Measurements from ENCODE around the gene KATNAL1. TPM values are rescaled to one million over a fixed set of nuclear protein-coding genes. Genes with fewer than 3 reads are reported as not detected.

KATNAL1 gene
- total RNA-seq, result 1 to 10 TPM; 3.3 to 5.2 (median 4.0) TPM

DNA sequence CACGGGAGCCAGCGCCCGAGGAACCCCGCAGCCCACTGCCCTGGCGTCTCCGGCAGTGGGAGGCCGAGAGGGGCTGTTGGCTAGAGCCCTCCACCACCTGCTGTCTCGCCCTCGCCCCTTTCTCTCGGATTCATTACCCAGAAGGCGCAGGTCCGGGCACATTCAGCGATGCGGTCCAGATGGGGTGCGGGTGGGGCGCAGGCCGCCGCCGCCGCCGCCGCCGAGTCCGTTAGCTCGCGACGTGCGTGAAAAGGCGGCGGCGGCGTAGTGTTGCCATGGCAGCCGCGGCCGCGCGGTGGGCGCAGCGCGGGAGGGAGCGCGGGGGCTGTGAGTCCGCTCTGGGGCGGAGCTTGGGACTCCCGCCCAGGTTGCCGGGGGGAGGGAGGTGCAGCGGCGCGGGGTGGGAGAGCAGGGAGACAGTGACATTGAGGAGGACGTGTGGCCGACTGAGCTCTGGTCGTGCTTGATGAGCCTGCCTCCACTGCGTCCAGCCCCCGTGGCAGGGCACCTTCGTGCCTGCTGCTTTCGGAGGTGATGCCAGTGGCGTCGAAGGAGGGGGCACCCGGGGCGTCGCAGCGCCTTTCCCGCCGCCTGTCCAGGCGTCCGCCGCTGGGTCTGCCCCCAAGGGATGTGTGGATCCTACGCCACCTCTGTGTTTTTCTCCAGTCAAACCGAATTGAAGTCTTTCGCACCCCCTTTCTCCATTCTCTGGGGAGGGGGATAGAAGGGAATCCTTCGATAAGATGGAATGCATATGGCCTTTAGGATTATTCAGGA is at the start of gene KATNAL1:
Gene KATNAL1, minus strand, starts transcription at position 358 of the 777 bp plus-strand sequence. CDS start 23,774 bp downstream, outside the sequence.
- Mint-ChIP-seq H3K36me3 (ENCODE audit: insufficient read depth) (no peaks in the 10 kb centered on the region), H3K4me3 (peak within 1 kb of the TSS; percentile 86), H3K4me1 (ENCODE audit: low read depth) (peaks cover 30% of the 10 kb centered on the region), H3K9me3 (no peaks in the 10 kb centered on the region), H3K27me3 (ENCODE audit: low read depth) (no peaks in the 10 kb centered on the region)
- DNase-seq (peak; percentile 62), ATAC-seq (peak; percentile 76 to 79)

DNA sequence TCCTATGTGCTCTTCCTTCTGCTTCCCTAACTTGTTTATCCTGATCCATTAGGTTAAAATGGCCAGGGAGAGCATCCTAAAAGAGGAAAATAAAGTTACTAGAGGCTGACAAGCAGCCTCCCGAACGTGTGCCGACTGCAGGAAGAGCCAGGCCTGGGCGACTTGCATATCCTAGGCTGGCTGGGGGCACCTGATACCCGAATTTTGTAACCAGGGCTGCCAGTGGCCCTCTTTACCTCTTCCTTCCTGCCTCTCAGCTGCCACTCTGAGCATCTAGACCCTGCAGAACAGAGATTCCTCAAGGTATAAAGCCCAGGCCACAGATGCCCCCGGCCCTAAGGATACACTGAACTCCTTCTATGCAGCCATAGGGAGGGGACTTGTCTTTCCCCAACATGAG is 48.5 kb upstream of the KATNAL1 start:
- Mint-ChIP-seq H3K36me3 (ENCODE audit: insufficient read depth) (peaks cover 18% of the 10 kb centered on the region), H3K4me1 (ENCODE audit: low read depth) (peaks cover 14% of the 10 kb centered on the region), H3K27me3 (ENCODE audit: low read depth) (no peaks in the 10 kb centered on the region), H3K9me3 (peaks cover 9% of the 10 kb centered on the region), H3K4me3 (no peak overlapping the region)
- ATAC-seq (no peak), DNase-seq (no peak)

DNA sequence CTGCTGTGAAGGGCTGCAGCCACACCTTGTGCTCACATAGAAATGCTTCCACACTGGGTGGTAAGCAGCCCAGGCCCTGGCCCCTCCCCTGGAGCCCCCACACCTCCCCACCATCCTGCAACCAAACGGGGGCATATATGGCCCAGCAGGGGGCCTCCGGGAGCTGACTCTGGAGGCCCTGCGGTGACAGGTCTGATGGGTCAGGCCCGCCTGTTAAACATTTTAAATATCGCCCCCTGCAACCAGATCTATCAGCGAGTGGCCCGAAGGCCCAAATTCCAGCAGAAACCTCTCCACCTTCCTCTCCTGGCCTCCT is 48.0 kb upstream of the KATNAL1 start:
- H3K9me3 Mint-ChIP-seq, result peaks cover 9% of the 10 kb centered on the region
- peak; percentile 34 for DNase-seq
- no peaks in the 10 kb centered on the region for H3K27me3 Mint-ChIP-seq (ENCODE audit: low read depth)
- H3K4me3 Mint-ChIP-seq, result no peak overlapping the region
- peaks cover 14% of the 10 kb centered on the region for H3K36me3 Mint-ChIP-seq (ENCODE audit: insufficient read depth)
- peaks cover 14% of the 10 kb centered on the region for H3K4me1 Mint-ChIP-seq (ENCODE audit: low read depth)
- ATAC-seq, result peak; percentile 71 to 84

DNA sequence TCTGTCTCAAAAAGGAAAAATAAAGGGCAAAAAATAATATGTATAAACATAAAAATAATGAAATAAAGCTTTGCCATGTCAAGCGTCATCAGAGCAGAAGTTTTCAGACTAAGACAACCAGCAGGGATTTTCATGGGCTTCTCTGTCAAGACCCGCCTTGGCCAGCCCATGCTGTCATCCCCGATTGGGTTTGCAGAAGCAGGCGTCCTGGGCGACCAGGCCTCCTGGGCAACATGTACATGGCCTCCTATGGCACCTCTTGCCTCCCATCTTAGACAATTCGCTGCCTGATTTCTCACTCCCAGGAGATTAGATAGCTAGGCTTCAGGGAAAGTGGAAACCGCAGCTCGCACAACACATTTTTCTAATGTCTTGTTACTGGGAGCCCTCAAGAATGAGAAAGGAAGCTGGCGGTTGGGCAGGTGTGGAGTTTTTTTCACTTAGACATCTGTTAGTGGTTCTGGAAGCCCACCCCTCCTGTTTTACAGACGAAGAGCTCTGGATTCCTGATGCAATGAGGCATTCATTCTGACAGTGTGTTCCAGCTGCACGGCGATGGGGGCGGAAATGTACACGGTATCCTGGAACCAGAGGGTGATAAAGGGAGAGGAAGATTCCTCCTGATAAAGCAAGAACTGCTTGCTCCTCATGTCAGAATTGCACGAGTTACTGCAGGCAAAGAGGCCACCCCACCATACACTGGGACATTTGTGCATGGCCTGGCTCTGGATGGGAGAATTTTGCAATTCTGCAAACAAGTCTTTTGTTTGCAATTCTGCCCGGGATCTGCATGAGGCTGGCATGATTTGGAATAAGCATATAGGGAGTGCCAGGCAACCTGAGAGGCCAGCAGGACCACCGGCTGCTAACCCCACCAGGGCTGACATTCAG is 47.4 kb upstream of the KATNAL1 start:
- H3K4me3 Mint-ChIP-seq, result no peak overlapping the region
- peaks cover 9% of the 10 kb centered on the region for H3K9me3 Mint-ChIP-seq
- no peaks in the 10 kb centered on the region for H3K27me3 Mint-ChIP-seq (ENCODE audit: low read depth)
- ATAC-seq (no peak), DNase-seq (no peak)
- H3K4me1 Mint-ChIP-seq (ENCODE audit: low read depth), result peaks cover 16% of the 10 kb centered on the region
- peaks cover 14% of the 10 kb centered on the region for H3K36me3 Mint-ChIP-seq (ENCODE audit: insufficient read depth)

DNA sequence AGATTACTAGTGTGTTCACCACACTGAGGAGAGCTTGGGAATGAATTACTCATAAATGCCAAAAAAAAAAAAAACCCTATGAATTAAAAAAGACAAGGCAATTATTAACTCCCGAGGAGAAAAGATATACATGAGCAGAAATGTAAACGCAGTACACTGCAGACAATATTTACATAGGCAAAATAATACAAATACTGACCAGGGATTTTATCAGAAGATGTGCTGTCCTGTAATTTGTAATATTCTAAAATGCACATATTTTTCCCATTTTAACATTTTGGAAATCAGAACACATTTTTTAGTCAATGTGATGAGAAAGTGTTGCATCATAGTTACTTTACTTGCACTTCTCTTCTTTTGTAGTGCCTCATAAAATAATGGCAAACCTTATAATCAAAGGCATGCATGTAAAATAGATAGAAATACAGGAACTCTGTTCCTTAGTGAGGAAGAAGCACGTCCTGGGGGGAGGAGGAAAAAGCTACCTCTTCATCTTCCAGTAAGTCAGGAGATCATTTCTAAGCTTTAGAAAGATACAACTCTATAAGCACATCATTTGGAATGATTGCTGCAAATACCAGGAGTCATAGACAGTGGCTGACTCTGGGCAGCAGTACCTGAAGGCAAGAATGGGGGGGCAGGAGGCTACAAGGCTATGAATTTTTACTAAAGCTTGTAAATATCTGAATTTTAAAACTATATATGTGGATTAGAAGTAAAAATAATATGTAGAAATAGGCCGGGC is 46.3 kb upstream of the KATNAL1 start:
- peaks cover 9% of the 10 kb centered on the region for H3K9me3 Mint-ChIP-seq
- H3K27me3 Mint-ChIP-seq (ENCODE audit: low read depth), result no peaks in the 10 kb centered on the region
- peaks cover 14% of the 10 kb centered on the region for H3K36me3 Mint-ChIP-seq (ENCODE audit: insufficient read depth)
- no peak for ATAC-seq
- H3K4me1 Mint-ChIP-seq (ENCODE audit: low read depth), result peaks cover 16% of the 10 kb centered on the region
- no peak overlapping the region for H3K4me3 Mint-ChIP-seq
- no peak for DNase-seq

DNA sequence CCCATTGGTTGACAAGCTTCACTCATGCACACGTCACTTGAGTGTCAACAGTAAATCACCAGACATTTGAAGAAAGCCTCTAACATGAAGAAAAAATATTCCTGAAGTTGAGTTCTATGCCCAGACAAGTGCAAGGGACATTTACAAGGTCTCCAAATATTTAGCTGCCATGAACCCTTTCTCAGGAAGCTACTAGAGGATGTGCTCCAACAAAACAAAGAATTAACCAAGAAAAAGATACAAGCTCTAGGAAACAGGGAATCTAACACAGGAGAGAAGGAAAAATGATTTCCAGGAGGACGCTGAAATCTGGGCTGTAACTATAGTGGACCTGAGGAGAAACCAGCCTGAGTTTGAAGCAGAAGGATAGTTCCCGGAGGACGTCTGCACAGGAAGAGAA is 45.7 kb upstream of the KATNAL1 start:
- Mint-ChIP-seq H3K4me1 (ENCODE audit: low read depth) (peaks cover 19% of the 10 kb centered on the region), H3K36me3 (ENCODE audit: insufficient read depth) (peaks cover 14% of the 10 kb centered on the region), H3K9me3 (peaks cover 9% of the 10 kb centered on the region), H3K27me3 (ENCODE audit: low read depth) (no peaks in the 10 kb centered on the region), H3K4me3 (no peak overlapping the region)
- DNase-seq (no peak), ATAC-seq (no peak)

DNA sequence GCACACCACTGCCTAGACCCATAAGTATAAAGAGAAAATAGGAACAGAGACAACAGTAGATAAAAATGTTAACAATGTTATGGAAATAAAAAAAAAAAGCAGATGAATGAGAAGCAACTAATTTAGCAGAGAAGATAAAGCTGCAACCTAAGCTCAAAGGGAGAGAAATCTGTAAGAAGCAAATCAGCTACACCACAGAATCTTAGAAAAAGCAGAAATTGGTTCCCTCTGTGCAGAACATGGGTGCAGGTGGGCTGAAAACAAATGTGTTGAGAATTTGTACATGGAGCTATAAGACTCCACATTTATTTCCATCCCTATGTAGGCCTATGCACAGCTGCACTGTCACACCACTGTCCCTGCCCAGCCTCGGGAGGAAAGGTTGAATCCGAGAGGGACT is 44.8 kb upstream of the KATNAL1 start:
- ATAC-seq (no peak), DNase-seq (no peak)
- H3K9me3 Mint-ChIP-seq, result peaks cover 9% of the 10 kb centered on the region
- H3K36me3 Mint-ChIP-seq (ENCODE audit: insufficient read depth), result peaks cover 11% of the 10 kb centered on the region
- H3K27me3 Mint-ChIP-seq (ENCODE audit: low read depth), result no peaks in the 10 kb centered on the region
- H3K4me1 Mint-ChIP-seq (ENCODE audit: low read depth), result peaks cover 26% of the 10 kb centered on the region
- H3K4me3 Mint-ChIP-seq, result no peak overlapping the region

DNA sequence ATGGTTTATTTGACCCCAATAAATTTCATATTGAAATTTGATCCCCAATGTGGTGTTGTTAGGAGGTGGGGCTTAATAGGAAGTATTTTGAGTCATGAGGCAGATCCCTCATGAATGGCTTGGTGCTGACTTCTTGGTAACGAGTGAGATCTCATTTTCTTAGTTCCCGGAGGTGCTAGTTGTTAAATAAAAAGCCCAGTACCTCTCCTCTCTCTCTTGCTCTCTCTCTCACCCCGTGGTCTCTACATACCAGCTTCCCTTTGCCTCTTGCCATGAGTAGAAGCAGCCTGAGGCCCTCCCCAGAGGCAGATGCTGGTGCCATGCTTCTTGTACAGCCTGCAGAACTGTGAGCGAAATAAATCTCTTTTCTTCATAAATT is 39.4 kb upstream of the KATNAL1 start:
- no peak for DNase-seq
- Mint-ChIP-seq H3K4me1 (ENCODE audit: low read depth) (peaks cover 39% of the 10 kb centered on the region), H3K27me3 (ENCODE audit: low read depth) (no peaks in the 10 kb centered on the region), H3K36me3 (ENCODE audit: insufficient read depth) (peaks cover 8% of the 10 kb centered on the region), H3K9me3 (no peaks in the 10 kb centered on the region), H3K4me3 (peak overlapping the region; percentile 16)
- peak; percentile 53 to 67 for ATAC-seq

DNA sequence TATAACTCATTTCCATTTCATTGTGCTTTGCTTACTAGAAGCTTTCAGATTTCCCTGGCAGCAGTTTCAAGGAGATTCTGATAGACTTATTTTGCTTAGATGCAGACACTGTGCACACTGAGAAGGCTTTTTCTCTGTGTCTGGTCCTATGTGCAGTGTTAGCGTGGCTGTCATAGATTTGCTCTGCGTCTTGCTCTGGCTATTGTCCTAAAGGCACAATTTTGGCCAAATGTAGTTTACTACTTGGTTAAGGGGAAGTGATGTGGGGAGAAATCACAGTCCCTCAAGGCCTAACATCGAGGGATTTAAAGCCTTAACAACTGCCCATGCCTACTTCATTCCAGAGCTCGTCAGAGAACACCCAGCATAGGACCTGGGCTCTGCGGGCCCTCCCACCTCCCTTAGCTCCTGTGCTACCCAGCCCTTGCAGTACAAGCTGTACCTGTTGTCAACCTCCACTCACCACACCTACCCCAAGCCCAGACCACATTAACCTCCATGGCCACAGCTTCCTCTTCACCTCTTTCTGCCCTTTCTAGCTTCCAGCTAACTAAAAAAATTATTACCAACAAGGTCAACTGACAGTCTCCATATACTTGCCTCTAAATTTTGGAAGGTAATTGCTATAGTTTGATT is 38.9 kb upstream of the KATNAL1 start:
- peaks cover 39% of the 10 kb centered on the region for H3K4me1 Mint-ChIP-seq (ENCODE audit: low read depth)
- ATAC-seq, result peak; percentile 81 to 90
- DNase-seq, result peak; percentile 48
- H3K4me3 Mint-ChIP-seq, result peak overlapping the region; percentile 16
- peaks cover 8% of the 10 kb centered on the region for H3K36me3 Mint-ChIP-seq (ENCODE audit: insufficient read depth)
- no peaks in the 10 kb centered on the region for H3K9me3 Mint-ChIP-seq
- H3K27me3 Mint-ChIP-seq (ENCODE audit: low read depth), result no peaks in the 10 kb centered on the region

DNA sequence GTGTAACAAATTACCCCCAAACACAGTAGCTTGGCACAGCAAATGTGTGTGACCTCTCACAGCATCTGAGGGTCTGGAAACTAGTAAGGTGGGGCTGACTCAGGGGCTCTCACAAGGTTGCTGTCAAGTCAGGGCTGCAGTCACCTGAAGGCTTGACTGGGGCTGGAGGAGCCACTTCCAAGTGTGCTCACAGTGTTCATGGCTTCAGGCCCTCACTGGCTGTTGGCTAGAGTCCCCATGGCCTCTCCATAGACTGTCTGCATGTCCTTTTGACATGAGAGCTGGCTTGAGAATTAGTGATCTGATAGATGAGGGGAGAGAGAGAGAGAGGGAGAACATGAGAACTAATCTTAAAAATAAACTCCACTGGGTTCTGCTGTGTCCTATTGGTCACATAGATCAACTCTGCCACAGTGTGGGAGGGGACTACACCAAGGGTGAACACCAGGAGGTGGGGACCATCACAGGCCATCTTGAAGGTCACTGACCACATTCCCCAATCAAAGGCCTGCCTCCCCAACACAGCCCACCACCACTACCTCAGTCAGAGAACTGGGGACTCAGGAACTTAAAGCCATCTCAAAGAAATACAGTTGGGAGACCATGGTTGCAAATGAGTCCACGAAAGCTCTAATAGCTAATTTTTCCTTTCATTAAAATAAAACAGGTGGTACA is 38.2 kb upstream of the KATNAL1 start:
- ATAC-seq (no peak), DNase-seq (no peak)
- H3K27me3 Mint-ChIP-seq (ENCODE audit: low read depth), result no peaks in the 10 kb centered on the region
- H3K4me3 Mint-ChIP-seq, result no peak overlapping the region
- peaks cover 39% of the 10 kb centered on the region for H3K4me1 Mint-ChIP-seq (ENCODE audit: low read depth)
- no peaks in the 10 kb centered on the region for H3K9me3 Mint-ChIP-seq
- peaks cover 8% of the 10 kb centered on the region for H3K36me3 Mint-ChIP-seq (ENCODE audit: insufficient read depth)

DNA sequence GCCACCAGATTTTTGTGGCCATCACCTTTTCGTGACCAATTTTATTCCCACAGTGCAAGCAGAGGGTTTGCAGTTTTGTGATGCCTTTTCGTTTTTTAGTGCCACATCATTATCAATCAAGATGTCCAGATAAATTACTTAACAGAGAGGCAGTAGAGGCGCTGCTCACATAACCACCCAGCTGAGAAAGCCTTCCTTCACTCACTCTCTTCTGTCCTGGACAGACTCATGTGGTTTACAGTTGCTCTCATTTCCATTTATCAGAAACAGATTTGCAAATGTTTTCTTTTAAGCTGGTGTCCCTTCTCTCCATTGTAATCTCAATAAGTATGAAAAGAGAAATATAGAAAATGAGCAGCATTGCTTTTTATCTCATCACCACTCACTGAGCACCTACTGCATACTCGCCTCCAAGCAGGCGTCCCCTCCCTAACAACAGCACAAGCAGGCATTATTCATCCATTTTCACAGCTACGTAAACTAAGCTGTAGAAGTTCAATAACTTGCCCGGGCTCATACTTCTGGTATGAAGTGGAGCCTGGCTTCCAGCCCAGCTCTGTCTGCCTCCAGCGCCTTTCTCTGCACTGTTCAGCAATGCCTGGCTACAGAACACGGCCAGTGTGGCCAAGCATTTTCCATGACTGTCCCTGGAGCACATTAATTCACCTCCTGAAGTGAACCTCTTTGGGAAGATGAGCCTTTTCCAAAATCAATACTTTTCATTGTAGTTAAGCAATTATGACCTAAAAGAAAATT is 34.6 kb upstream of the KATNAL1 start:
- H3K36me3 Mint-ChIP-seq (ENCODE audit: insufficient read depth), result peaks cover 10% of the 10 kb centered on the region
- H3K4me1 Mint-ChIP-seq (ENCODE audit: low read depth), result peaks cover 30% of the 10 kb centered on the region
- no peak for ATAC-seq
- no peak overlapping the region for H3K4me3 Mint-ChIP-seq
- no peak for DNase-seq
- no peaks in the 10 kb centered on the region for H3K9me3 Mint-ChIP-seq
- no peaks in the 10 kb centered on the region for H3K27me3 Mint-ChIP-seq (ENCODE audit: low read depth)

DNA sequence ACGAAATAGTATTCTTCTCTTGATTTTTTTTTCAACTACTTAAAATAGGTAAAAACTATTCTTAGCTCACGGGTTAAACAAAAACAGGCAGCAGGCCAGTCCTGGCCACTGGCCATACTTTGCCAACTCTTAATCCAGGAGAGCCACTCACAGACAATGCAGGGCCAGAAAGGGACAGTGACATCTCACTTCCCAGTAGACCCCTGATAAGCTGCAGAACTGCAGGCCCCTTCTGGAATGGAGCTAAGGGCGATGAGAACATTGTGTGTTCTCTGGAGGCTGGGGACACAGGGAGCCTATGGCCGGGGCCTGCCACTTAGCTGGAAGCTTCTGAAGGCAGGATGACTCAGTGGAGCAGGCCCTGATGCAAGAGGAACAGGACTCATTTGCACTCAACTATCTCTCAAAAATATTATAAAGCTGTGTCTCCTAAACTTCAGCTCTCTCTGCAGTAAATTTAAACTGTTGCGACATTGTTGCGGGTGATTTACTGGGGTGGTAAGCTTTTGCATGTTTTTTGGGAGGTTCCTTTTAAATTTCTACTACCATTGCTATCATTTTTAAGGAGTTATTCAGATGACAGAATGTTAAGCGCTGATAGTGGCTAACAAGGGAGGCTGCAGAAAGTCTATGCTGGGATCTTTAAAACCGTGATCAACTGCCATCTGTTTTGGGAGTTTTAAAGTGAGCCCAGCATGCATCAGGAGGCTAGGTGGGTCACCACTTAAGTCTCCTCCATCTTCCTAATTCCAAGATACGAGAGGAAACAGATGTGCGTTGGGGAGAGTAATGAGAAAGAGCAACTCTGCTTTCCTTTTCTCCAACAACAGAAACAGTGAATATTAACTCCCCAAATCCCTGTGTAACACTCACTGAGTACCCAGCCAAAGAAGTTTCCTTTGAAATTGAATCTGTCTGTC is 33.2 kb upstream of the KATNAL1 start:
- ATAC-seq, result no peak

More for the DNA sequence above, 33.2 kb upstream of the KATNAL1 start:
- Mint-ChIP-seq H3K4me1 (ENCODE audit: low read depth) (peaks cover 20% of the 10 kb centered on the region), H3K36me3 (ENCODE audit: insufficient read depth) (peaks cover 10% of the 10 kb centered on the region), H3K27me3 (ENCODE audit: low read depth) (no peaks in the 10 kb centered on the region), H3K9me3 (no peaks in the 10 kb centered on the region), H3K4me3 (no peak overlapping the region)
- DNase-seq, result no peak
